HG02588 (cell line): ENCODE data around the gene RAI1.

Experiments
- ATAC-seq: cut with Tn5 transposase; IDR thresholded peaks from one replicate; pipeline ENCODE4 v1.9.1; 2021; ENCODE audit warnings: mild to moderate bottlenecking, moderate library complexity; ENCODE audit not compliant: unreplicated experiment

The RAI1 gene

GRCh38 chr17:17762744-17763105 is 81.5 kb downstream of the RAI1 start:
- no peak for ATAC-seq

- no peak for ATAC-seq
These were observed 81.9 kb downstream of the RAI1 start for GRCh38 chr17:17763136-17763535.

GRCh38 chr17:17763734-17764133 is 82.5 kb downstream of the RAI1 start:
- ATAC-seq: no peak

- no peak for ATAC-seq
These were observed 84.3 kb downstream of the RAI1 start for GRCh38 chr17:17765359-17766076.

- no peak for ATAC-seq
These were observed 85.0 kb downstream of the RAI1 start for GRCh38 chr17:17766077-17766743.

GRCh38 chr17:17766744-17767120 is 85.5 kb downstream of the RAI1 start:
- ATAC-seq: no peak

GRCh38 chr17:17767154-17767869 is 86.1 kb downstream of the RAI1 start:
- ATAC-seq: no peak

GRCh38 chr17:17767887-17768418 is 86.7 kb downstream of the RAI1 start:
- ATAC-seq: no peak

- no peak for ATAC-seq
These were observed 87.3 kb downstream of the RAI1 start for GRCh38 chr17:17768424-17769088.

GRCh38 chr17:17769869-17770631 is 88.8 kb downstream of the RAI1 start:
- ATAC-seq: no peak

GRCh38 chr17:17770632-17771044 is 89.4 kb downstream of the RAI1 start:
- no peak for ATAC-seq

- no peak for ATAC-seq
These were observed 90.4 kb downstream of the RAI1 start for GRCh38 chr17:17771498-17772201.

GRCh38 chr17:17772231-17772630 is 91.0 kb downstream of the RAI1 start:
- no peak for ATAC-seq

- no peak for ATAC-seq
These were observed 93.0 kb downstream of the RAI1 start for GRCh38 chr17:17774009-17774881.

- no peak for ATAC-seq
These were observed 95.6 kb downstream of the RAI1 start for GRCh38 chr17:17776889-17777288.

- no peak for ATAC-seq
These were observed 97.2 kb downstream of the RAI1 start for GRCh38 chr17:17778308-17779014.

GRCh38 chr17:17779015-17779611 is 97.9 kb downstream of the RAI1 start:
- ATAC-seq: no peak
